Measurements from ENCODE around the gene PPHLN1. TPM values are rescaled to one million over a fixed set of nuclear protein-coding genes. Genes with fewer than 3 reads are reported as not detected.

PPHLN1 gene
- total RNA-seq, 1 donor from 2014 or later = 65.3 TPM

GRCh38 chr12:42286741-42287140, 39.2 kb upstream of the PPHLN1 start:
- H3K4me3 Mint-ChIP-seq (ENCODE audit: unreplicated experiment) = no peak overlapping the region
- Histone ChIP-seq H3K27me3 (ENCODE audit: insufficient read depth, low read length) (peaks cover 4% of the 10 kb centered on the region), H3K79me2 (ENCODE audit: insufficient read depth, low read length) (no peaks in the 10 kb centered on the region), H3K4me3 (ENCODE audit: insufficient read depth, low read depth, low read length) (no peak overlapping the region), H2AFZ (ENCODE audit: low read depth, low read length) (no peak overlapping the region), H3K4me1 (ENCODE audit: insufficient read depth, low read length) (no peaks in the 10 kb centered on the region), H3K36me3 (ENCODE audit: insufficient read depth, low read length) (no peaks in the 10 kb centered on the region), H3K27ac (ENCODE audit: low read depth, low read length) (no peak overlapping the region), H3K9me3 (ENCODE audit: insufficient read depth, low read depth, low read length) (no peaks in the 10 kb centered on the region), H3K9ac (ENCODE audit: low read length) (no peak overlapping the region), H3K4me2 (ENCODE audit: low read length) (no peak overlapping the region), H4K20me1 (ENCODE audit: insufficient read depth, low read length) (no peaks in the 10 kb centered on the region)
- no peaks in the 10 kb centered on the region for H3K9me3 Mint-ChIP-seq (ENCODE audit: unreplicated experiment)
- H3K27ac Mint-ChIP-seq (ENCODE audit: unreplicated experiment) = no peak overlapping the region
- FAIRE-seq (no peak), DNase-seq (ENCODE audit: low read depth) (no peak)
- H3K27me3 Mint-ChIP-seq (ENCODE audit: low read depth, unreplicated experiment) = no peaks in the 10 kb centered on the region
- no peaks in the 10 kb centered on the region for H3K4me1 Mint-ChIP-seq (ENCODE audit: low read depth, unreplicated experiment)
- no peaks in the 10 kb centered on the region for H3K36me3 Mint-ChIP-seq (ENCODE audit: low read depth, unreplicated experiment)
- TF ChIP-seq CTCF (IDR thresholded peaks at IDR 0.05; ENCODE audit: insufficient read depth, low read depth, low read length) (no peak), EZH2 (IDR thresholded peaks at IDR 0.05; ENCODE audit: insufficient read depth, low read length) (no peak)

- Mint-ChIP-seq H3K27ac (ENCODE audit: unreplicated experiment) (no peak overlapping the region), H3K4me3 (ENCODE audit: unreplicated experiment) (no peak overlapping the region), H3K36me3 (ENCODE audit: low read depth, unreplicated experiment) (no peaks in the 10 kb centered on the region), H3K4me1 (ENCODE audit: low read depth, unreplicated experiment) (no peaks in the 10 kb centered on the region), H3K27me3 (ENCODE audit: low read depth, unreplicated experiment) (no peaks in the 10 kb centered on the region), H3K9me3 (ENCODE audit: unreplicated experiment) (no peaks in the 10 kb centered on the region)
- Histone ChIP-seq H3K27me3 (ENCODE audit: insufficient read depth, low read length) (no peaks in the 10 kb centered on the region), H3K4me3 (ENCODE audit: insufficient read depth, low read depth, low read length) (no peak overlapping the region), H3K9me3 (ENCODE audit: insufficient read depth, low read depth, low read length) (no peaks in the 10 kb centered on the region), H3K4me2 (ENCODE audit: low read length) (no peak overlapping the region), H3K79me2 (ENCODE audit: insufficient read depth, low read length) (no peaks in the 10 kb centered on the region), H3K36me3 (ENCODE audit: insufficient read depth, low read length) (no peaks in the 10 kb centered on the region), H3K27ac (ENCODE audit: low read depth, low read length) (no peak overlapping the region), H3K4me1 (ENCODE audit: insufficient read depth, low read length) (no peaks in the 10 kb centered on the region), H3K9ac (ENCODE audit: low read length) (no peak overlapping the region), H2AFZ (ENCODE audit: low read depth, low read length) (no peak overlapping the region), H4K20me1 (ENCODE audit: insufficient read depth, low read length) (no peaks in the 10 kb centered on the region)
- DNase-seq (ENCODE audit: low read depth) = no peak
- no peak for TF ChIP-seq EZH2 (IDR thresholded peaks at IDR 0.05; ENCODE audit: insufficient read depth, low read length)
- no peak for FAIRE-seq
Measured at GRCh38 chr12:42288544-42288943, 37.4 kb upstream of the PPHLN1 start.

- Histone ChIP-seq H3K4me3 (ENCODE audit: insufficient read depth, low read depth, low read length) (no peak overlapping the region), H3K27me3 (ENCODE audit: insufficient read depth, low read length) (no peaks in the 10 kb centered on the region), H3K79me2 (ENCODE audit: insufficient read depth, low read length) (no peaks in the 10 kb centered on the region), H3K4me1 (ENCODE audit: insufficient read depth, low read length) (no peaks in the 10 kb centered on the region), H3K36me3 (ENCODE audit: insufficient read depth, low read length) (no peaks in the 10 kb centered on the region), H3K27ac (ENCODE audit: low read depth, low read length) (no peak overlapping the region), H3K9ac (ENCODE audit: low read length) (no peak overlapping the region), H2AFZ (ENCODE audit: low read depth, low read length) (no peak overlapping the region), H3K9me3 (ENCODE audit: insufficient read depth, low read depth, low read length) (no peaks in the 10 kb centered on the region), H4K20me1 (ENCODE audit: insufficient read depth, low read length) (no peaks in the 10 kb centered on the region), H3K4me2 (ENCODE audit: low read length) (no peak overlapping the region)
- no peak for FAIRE-seq
- Mint-ChIP-seq H3K9me3 (ENCODE audit: unreplicated experiment) (no peaks in the 10 kb centered on the region), H3K4me1 (ENCODE audit: low read depth, unreplicated experiment) (no peaks in the 10 kb centered on the region), H3K36me3 (ENCODE audit: low read depth, unreplicated experiment) (no peaks in the 10 kb centered on the region), H3K4me3 (ENCODE audit: unreplicated experiment) (no peak overlapping the region), H3K27ac (ENCODE audit: unreplicated experiment) (no peak overlapping the region), H3K27me3 (ENCODE audit: low read depth, unreplicated experiment) (no peaks in the 10 kb centered on the region)
- no peak for TF ChIP-seq EZH2 (IDR thresholded peaks at IDR 0.05; ENCODE audit: insufficient read depth, low read length)
- no peak for TF ChIP-seq CTCF (IDR thresholded peaks at IDR 0.05; ENCODE audit: insufficient read depth, low read depth, low read length)
- DNase-seq (ENCODE audit: low read depth) = no peak
Measured at GRCh38 chr12:42291680-42292079, 34.3 kb upstream of the PPHLN1 start.
